Epithelial cell of proximal tubule (primary cell): Measurements from ENCODE around the gene FARS2. TPM values are rescaled to one million over a fixed set of nuclear protein-coding genes. Genes with fewer than 3 reads are reported as not detected.

Experiments
- DNase-seq: peaks from one replicate; pipeline ENCODE4 v3.0.0-alpha.2; 2011; ENCODE audit warnings: low read depth
- H3K4me3 ChIP-seq: 2 replicates; pipeline ENCODE4 v1.5.1; 2011; ENCODE audit warnings: low read depth, mild to moderate bottlenecking, low read length
- total RNA-seq: library from RNA; depleted of rRNA; stranded (reverse); fragments of >200 nt; gene quantifications from 2 replicates; pipeline ENCODE4 v1.2.3, GENCODE V29; 2015
- TF ChIP-seq, protein P1 (sequence below): conservative IDR thresholded peaks from 2 replicates; pipeline ENCODE4 v1.5.1; 2012; ENCODE audit warnings: low read depth, mild to moderate bottlenecking, low read length

Gene FARS2
- total RNA-seq, 1 donor from 2014 or later: 7.7 TPM

DNA sequence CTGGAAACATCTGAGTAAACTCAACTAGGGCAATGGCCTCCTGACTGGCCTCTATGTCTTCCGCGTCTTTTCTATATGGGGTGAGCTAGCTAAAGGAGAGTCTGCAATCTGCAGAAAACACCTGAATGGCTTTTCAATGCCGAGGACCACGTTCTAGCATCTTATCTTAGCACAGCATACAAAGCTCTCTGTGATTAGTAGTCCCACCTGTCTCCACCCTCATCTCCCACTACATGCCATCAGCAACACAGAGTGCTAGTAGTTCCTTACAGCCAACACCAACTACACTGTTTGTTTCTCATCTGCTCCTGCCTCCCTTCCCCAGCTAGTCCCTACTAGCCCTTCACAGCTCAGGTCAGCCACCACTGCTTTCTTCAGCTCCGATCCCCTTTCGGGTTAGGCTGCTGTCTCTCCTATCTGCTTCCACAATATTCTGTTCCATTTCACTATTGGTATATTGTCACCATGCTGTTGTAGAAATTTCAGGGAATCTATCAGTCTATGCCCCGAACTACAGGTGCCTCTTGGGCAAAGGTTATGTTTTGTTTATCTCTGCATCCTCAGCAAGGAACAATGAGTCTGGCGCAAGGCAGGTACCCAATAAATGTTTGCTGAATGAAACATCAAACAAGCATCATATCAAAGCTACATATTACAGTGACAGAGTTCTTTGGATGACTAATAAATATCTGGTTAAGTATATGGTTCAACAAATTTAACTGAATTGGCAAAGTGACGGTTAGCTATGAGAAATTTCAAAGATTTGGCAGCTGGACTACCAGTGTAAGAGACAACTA, 12.8 kb upstream of the FARS2 start:
- TF ChIP-seq, protein P1, sequence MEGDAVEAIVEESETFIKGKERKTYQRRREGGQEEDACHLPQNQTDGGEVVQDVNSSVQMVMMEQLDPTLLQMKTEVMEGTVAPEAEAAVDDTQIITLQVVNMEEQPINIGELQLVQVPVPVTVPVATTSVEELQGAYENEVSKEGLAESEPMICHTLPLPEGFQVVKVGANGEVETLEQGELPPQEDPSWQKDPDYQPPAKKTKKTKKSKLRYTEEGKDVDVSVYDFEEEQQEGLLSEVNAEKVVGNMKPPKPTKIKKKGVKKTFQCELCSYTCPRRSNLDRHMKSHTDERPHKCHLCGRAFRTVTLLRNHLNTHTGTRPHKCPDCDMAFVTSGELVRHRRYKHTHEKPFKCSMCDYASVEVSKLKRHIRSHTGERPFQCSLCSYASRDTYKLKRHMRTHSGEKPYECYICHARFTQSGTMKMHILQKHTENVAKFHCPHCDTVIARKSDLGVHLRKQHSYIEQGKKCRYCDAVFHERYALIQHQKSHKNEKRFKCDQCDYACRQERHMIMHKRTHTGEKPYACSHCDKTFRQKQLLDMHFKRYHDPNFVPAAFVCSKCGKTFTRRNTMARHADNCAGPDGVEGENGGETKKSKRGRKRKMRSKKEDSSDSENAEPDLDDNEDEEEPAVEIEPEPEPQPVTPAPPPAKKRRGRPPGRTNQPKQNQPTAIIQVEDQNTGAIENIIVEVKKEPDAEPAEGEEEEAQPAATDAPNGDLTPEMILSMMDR: no peak
- H3K4me3 ChIP-seq: no peak overlapping the region
- no peak for DNase-seq

DNA sequence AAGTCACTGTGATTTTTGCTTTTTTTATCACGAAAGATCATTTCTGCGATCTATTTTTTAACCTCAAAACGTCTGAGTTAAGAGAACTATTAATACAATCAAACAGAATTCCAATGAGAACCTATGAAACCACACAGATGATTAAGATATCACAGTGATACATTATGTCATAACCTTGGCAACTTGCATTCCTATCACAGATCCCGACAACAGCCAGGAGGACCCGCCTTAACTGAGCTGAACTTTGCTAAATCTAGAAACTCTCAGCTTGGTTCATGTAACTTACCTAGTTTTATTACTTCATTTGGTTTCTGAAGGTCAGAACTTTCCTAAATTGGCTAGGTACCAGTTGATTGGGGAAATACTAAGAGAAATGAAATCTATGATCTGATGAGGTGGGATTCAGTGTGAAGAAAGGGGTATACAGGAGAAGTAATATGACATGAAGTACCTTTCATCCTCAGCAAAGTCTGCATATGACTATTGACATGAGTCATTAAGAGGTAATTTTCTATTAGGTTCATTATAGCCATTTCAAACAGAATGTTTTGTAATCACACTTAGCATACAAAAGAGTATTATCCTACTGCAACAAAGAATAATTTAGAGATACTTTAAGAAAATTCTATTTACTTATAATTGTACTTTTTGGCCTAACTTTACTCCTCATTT, 11.7 kb upstream of the FARS2 start:
- TF ChIP-seq, protein P1: no peak

DNA sequence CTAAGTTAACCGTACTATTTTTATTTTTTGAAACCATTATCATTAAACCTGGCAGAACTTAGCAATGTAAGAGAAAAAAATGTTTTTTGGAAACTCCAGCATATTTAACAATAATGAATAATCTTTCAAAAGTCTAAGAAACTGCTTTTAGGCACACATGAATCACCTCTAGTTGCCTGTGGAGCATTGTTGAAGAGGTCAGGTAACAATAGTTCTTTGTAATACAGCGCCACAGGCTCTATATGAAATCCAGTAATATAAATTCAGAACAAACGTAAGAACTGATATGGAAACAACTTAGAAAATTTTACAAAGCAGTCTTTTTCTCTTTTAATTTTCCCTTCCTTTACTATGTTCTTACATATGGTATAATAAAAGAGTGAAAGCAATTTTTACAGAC, 10.9 kb upstream of the FARS2 start:
- DNase-seq: no peak
- TF ChIP-seq, protein P1: no peak
- no peak overlapping the region for H3K4me3 ChIP-seq

More for the DNA sequence above, 11.7 kb upstream of the FARS2 start:
- H3K4me3 ChIP-seq: no peak overlapping the region
- no peak for DNase-seq

DNA sequence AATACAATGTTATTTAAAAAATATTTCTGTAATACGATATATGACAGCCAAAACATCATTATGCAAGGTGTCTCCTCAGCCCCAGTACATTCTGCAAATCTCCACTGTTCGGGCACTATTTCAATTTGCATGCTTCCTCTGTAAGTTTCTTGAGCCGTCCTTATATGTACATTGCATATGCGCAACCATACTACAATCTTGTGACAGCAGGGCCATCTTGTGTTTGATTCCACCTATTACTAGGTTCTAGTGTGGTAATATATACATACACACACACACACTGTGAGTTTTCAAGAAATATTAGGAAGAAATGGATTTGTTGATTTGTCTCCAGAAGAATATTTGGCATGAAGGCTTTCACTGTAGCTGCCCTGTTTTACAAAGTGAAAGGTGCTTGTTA, 10.4 kb upstream of the FARS2 start:
- no peak overlapping the region for H3K4me3 ChIP-seq
- TF ChIP-seq, protein P1: no peak

GRCh38 chr6:5256952-5257351, 4.4 kb upstream of the FARS2 start:
- DNase-seq: no peak
- no peak overlapping the region for H3K4me3 ChIP-seq
- TF ChIP-seq, protein P1: no peak

More for the DNA sequence above, 10.4 kb upstream of the FARS2 start:
- no peak for DNase-seq

- TF ChIP-seq, protein P1: no peak
- no peak for DNase-seq
These were observed 3.9 kb upstream of the FARS2 start for GRCh38 chr6:5257400-5257799.

More at GRCh38 chr6:5257400-5257799, 3.9 kb upstream of the FARS2 start:
- no peak overlapping the region for H3K4me3 ChIP-seq
